HG03571 (cell line): ENCODE data around the gene XAGE5.
"Not testable (repeated sequence)": the region's sequence is repeated elsewhere in the genome, so short reads cannot be mapped to it uniquely, and the experiment has no call there.

Experiments
- ATAC-seq: cut with Tn5 transposase; IDR thresholded peaks from one replicate; pipeline ENCODE4 v1.9.1; 2021; ENCODE audit not compliant: unreplicated experiment

Gene XAGE5, protein sequence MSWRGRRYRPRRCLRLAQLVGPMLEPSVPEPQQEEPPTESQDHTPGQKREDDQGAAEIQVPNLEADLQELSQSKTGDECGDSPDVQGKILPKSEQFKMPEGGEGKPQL

DNA sequence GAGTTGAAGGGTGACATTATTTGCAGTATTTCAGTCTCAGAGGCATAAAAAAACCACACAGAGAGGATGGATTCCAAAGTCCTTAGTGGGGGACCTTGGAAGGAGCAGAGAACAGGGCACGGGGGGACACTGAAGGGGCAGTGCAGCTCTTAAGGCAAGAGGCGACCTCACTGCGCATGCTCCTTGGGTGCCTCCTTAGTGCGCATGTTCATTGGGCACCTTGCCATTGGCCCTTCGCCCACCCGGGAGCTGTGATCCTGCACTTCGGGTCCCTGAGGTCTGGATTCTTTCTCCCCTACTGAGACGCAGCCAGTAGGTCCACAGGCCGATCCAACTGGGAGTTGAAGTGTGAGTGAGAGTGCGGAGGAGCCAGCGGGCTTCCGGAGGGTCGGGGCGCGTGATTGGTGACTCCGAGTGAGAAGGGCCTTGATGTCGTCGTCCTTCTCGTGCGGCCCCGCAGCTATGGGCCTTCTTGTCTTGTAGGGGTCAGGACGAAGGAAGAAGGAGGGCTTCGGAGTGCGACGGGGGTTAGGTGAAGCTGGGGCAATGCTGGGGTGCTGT is at the start of gene XAGE5:
Gene XAGE5 (plus strand): TSS at position 223 of the 561 bp plus-strand sequence. CDS start 1,280 bp downstream, outside the sequence.
- ATAC-seq, result no peak

DNA sequence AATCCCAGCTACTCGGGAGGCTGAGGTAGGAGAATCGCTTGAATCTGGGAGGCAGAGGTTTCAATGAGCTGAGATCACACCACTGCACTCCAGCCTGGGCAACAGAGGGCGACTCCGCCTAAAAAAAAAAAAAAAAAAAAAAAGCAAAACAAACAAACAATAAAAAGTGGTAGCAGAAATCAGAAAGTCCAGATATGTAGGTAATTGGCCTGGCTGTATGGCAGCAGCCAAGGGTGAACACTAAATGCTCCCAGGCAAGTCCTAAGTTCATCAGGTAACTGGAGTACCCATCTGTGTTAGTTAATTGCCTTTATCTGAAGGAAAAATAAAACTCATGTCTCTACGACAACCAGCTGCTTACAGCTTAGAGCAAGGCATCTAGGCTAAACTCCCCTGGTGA is 45.1 kb upstream of the XAGE5 start:
- ATAC-seq, result not testable (repeated sequence)

DNA sequence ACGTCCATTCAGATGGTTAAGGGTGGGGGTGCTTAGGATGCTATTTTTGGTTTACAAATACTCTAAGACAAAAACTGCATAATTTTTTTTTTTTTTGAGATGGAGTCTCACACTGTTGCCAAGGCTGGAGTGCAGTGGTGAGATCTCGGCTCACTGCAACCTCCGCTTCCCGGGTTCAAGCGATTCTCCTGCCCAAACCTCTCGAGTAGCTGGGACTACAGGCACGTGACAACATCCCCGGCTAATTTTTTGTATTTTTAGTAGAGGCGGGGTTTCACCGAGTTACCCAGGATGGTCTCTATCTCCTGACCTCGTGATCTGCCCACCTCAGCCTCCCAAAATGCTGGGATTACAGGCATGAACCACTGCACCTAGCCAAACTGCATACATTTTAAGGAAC is 37.6 kb upstream of the XAGE5 start:
- not testable (repeated sequence) for ATAC-seq

DNA sequence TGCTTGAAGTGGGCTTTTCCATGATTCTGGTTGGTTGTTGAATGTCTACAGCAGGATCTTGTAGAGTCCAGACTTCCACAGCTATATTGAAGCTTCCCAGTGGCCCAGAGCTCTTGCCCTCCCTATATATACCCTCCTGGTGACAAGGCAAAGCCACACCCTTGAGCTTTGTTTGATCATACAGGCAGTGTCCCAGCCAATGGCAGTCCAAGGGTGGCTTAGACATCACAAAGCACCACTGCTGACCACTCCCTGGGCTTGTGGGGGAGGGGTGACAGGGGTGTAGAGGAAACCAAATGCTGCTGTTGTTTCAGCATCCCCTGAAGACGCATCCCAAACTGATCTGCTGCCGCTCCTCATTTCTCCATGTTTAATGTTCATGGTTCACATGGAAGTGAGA is 13.8 kb upstream of the XAGE5 start, which contains the start of gene SPANXN5:
Gene SPANXN5 (minus strand): TSS at position 101 of the 400 bp plus-strand sequence. CDS start 79 bp downstream, at position 22.
- ATAC-seq, result not testable (repeated sequence)

DNA sequence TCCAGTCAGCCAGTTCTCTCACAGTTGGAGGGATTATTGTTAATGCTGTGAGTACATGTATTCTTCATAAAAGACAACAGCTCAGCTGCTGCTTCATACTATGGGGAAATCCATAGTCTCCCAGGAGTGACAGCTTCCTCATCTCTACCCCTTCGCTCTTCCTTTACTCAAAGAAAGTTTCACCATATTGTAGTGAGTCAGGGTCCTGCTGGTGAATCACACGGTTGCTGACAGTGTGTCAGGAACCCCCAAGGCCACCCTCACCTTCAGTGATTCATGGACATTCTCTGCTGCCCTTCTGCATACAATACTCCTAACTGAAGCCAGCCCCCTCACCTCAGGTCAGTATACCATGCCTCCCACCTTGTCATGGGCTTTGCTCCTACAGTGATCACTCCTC is 6.2 kb upstream of the XAGE5 start:
- not testable (repeated sequence) for ATAC-seq

DNA sequence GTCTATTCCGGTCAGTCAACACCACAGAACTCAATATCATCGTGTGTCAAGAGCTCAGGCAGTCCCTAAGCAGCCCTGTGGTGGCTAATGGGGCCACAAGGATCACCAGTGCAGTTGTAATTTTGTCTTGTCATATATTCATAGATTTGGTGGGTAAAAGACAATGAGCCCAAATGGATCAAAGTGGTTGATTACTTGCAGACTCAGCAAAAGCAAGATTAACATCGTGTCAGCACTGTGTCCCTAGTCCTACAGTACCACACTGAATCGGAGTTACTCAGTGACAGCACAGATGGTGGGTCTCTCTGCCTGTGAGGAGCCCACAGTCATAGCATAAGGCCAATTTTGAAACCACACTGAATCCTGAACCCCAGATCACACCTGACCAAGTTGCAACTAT is 8.7 kb downstream of the XAGE5 start:
- no peak for ATAC-seq

DNA sequence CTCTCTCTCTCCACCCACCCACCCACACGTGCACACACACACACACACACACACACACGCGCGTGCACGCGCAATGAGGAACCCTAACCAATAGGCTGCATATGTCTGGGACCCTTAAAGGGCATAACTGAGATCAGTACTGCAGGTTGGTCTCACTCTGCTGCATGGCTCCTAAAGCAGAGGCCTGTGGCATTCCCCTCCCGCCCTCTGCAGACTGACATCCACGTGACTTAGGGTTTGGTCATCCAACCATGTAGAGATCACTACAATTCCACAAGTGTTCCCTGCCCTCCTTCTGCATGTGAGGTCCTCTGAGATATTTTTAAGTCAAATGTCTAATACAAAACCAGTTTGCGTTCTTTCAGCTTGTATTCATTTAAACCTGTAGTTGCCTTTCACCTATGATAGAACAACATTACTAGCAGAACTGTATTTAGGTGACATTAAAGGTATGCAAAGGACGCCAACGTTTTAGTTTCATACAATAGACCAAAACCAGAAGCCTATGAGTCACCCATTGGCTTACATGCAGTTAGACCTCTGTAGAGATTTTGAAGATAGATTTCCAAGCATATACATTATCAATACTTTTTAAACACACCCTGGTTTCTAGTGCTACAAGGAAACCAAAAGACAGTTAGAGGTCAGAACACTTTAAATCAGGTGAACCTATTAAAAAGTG is 10.1 kb downstream of the XAGE5 start:
- ATAC-seq, result no peak

DNA sequence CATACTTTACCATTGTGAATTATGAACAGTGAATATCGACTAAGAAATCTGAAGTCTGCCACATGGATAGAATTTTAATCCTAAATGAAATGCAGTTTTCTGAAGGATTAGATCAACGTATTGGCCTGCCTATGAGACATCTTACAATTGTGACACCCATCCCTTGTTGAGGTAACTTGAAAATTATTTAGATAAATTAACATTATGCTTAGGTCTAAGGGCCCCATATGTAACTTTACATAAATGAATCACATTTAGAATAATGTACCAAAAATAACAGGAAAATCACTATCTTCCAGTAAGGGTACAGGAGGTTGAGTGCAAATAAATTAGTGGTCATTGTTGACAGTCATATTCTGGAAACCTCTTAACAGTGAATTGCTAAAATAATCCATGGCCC is 13.5 kb downstream of the XAGE5 start:
- no peak for ATAC-seq

DNA sequence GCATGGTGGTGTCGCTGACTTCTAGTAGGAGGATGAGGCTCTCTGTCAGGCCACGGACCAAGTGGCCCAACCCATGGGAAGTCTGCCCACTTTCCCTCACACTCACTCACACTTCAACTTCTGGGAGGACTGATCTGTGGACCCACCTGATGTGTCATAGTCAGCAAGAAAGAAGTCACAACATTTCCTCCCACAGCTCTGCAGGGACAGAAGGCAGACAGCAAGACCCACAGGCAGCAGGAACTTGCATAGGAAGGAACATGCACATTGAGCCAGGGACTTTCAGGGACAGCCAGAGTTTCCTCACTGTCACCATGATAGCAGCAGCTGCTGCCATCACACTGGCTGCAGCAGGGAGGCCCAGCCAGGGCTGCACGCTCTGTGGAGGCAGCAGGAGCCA is 19.5 kb downstream of the XAGE5 start:
- ATAC-seq, result no peak

DNA sequence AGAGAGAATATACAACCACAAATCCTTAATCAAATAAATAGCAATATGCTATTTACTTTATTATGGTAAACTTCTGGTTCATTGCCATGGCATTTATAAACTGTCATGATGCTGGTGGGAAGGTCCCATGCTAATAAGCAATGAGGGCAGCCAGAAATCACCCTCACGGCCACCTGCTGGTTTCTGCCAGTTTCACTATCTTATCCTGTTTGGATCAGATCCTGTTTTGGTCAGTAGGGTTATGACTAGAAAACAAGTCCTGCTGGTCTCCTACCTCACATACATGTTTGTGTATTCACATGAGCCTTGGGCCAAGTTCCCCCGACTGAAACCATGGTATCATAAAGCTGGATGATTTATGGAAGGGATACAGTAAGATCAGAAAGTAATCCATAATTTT is 28.1 kb downstream of the XAGE5 start:
- ATAC-seq, result no peak

DNA sequence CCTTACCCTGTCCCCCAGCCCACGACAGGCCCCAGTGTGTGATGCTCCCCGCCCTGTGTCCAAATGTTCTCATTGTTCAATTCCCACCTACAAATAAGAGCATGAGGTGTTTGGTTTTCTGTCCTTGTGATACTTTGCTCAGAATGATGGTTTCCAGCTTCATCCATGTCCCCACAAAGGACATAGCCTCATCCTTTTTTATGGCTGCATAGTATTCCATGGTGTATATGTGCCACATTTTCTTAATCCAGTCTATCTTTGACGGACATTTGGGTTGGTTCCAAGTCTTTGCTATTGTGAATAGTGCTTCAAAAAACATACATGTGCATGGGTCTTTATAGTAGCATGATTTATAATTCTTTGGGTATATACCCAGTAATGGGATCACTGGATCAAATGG is 32.5 kb downstream of the XAGE5 start:
- ATAC-seq, result not testable (repeated sequence)

DNA sequence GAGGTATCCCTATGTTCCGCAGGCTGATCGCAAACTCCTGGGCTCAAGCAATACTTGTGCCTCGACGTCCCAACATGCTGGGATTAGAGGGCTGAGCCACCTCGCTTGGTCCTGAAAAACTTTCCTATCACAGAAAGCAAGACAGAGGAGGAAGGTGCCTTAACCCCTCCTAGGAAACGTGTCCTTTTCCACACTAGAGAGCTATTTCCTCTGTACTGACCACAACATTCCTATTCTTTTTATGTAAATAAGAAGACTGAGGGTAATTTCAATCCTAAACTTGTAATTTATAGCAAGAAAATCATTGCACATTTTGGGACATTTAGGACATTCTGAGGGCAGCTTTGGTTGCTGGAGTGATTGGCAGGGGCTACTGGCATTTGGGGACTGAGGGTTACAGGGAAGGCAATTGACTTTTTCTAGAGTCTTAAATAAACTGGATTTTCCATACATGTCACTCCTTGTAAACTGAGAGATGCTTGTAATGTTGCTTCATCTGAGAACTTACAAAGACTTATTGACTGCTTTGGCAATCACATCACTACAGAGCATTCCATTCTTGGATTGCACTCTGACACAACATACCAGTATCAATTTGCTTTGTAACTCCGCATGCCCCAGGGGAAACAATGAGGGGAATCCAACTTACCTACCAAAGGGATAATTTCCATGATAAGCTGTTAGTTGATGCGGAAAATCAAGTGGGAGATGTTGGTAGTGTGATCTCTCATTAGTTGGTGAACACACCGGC is 41.2 kb downstream of the XAGE5 start:
- no peak for ATAC-seq

DNA sequence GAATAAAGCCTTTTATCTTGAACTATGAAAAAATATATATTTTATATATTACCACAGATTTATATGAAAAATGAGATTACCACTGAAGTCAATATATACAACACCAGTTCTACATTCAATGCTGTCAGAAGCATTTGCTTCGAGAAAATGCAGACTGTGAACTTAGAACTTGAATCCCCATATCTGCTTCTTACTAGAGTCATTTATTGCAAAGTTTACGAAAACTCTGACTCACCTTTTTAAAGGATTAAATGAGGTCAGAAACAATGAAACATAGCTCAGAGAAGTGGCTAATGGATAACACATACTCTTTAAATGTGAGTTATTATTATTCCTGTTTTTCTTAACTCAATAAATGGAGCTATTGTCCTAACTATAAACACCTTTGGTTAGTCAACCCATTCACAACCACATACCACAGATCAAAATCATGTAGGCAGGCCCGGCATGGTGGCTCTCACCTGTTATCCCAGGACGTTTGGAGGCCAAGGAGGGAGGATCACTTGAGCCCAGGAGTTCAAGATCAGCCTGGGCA is 46.0 kb downstream of the XAGE5 start:
- not testable (repeated sequence) for ATAC-seq

DNA sequence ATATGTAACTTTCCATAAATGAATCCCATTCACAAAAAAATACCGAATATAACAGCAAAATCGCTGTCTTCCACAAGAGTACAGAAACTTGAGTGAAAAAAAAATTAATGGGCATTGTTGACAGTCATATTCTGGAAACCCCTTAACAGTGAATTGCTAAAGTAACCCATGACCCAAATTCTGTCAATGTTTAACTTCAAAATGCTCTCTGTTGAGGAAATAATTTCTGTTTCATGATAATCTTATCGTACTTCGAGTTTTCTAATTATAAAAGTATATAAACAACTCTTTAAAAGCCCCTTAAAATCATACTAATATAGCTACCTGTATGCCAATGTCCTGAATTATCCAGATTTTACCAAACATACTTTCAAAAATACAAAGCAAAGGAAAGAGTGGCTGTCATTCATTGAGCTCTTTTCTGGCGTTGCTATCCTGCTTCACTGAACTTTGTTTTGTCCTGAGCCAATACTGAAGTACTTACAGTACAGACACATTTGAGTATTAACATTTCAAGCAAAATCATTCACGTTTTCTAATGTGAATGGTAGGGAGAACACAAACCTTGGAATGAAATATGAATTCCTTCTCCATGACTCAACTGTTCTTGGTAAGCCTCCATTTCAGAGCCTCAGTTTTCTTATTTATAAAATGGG is 54.4 kb downstream of the XAGE5 start:
- no peak for ATAC-seq
